GM12872 (cell line): ENCODE measurements around the gene PDIA2.

Source experiments
- TF ChIP-seq, protein P1 (sequence below): IDR thresholded peaks from 3 replicates; pipeline ENCODE4 v1.5.1; 2011; ENCODE audit warnings: low read depth, mild to moderate bottlenecking, low read length, moderate library complexity; ENCODE audit not compliant: insufficient read depth

The PDIA2 gene

DNA sequence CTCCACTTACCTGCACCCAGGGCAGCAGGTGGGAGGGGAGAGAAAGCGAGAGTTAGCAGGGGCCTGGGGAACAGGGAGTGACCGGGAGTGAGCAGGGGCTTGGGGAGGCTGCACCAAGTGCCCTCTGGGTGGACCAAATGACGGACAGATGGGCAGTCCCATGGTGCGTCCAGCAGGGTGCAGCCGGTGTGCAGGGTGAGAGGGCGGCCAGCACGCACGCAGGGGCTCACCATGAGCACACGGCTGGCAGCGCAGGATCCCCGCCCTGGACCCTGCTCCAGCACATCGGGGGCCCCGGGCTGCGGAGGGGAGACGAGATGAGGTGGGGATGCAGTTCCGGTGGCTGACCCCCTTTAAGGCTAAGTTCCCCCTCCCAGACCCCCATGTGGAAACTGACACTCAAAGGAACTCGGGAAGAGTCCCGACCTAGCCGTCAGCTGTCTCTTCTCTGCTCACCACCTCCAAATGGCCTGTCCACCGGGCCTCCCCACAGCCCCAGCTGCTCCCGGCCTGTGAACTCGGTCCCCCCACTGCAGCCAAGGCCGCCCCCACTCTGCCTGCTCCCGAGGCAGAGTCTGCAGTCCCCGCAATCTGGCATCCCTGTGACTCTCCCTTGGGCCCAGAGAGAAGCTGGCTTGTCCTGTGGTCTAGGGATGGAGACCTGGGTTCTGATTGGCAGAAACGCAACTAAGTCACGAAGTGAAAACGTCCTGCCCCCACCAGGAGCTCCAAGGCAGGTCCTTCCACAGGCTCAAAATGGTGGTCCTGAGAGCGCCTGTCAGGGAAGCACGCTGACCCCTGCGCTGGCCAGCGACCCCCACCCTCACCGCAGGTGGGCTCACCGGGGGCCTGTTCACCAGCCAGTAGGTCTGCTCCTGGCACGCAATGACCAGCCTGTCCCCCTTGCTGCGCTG is 10.1 kb upstream of the PDIA2 start:
- TF ChIP-seq, protein P1, sequence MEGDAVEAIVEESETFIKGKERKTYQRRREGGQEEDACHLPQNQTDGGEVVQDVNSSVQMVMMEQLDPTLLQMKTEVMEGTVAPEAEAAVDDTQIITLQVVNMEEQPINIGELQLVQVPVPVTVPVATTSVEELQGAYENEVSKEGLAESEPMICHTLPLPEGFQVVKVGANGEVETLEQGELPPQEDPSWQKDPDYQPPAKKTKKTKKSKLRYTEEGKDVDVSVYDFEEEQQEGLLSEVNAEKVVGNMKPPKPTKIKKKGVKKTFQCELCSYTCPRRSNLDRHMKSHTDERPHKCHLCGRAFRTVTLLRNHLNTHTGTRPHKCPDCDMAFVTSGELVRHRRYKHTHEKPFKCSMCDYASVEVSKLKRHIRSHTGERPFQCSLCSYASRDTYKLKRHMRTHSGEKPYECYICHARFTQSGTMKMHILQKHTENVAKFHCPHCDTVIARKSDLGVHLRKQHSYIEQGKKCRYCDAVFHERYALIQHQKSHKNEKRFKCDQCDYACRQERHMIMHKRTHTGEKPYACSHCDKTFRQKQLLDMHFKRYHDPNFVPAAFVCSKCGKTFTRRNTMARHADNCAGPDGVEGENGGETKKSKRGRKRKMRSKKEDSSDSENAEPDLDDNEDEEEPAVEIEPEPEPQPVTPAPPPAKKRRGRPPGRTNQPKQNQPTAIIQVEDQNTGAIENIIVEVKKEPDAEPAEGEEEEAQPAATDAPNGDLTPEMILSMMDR: no peak

DNA sequence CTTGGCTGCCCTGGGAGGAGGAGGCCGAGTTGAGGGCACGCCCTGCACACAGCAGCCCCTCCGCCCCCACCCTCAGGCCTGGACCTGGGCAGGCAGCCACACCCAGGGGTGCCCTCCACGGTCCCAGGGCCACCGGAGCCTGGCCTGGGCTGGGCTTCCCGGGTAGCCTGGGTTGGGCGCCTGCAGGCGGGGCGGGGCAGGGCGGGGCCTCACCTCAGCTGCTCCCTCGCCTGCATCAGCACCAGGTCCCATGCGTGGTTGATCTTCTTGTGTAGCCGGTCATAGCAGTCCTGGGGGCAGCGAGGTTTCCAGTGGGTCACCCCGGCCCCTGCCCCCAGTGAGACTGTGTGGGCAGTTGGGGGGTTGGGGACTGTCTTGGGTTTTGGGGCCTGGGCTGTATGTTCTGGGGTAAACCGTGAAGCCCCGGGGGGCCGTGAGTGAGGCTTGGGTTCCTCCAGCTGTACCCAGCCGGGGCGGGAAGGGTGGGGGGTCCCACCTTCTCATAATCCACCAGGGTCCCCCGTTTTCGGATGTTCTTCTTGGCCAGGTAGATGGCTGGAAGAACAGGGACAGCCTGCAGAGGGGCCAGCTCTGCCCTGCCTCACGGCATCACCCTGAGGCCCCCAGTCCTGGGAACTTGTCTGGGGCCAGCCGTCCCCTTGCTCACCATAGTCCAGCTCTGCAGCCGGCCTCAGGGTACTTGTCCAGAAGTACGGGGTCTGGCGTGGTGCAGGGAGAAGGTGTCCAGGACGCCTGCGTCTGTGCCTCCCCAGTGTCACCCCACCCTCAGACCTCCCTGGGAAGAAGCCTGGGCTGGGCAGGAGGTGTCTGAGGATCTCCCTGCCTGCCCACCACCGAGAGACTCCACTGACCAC is 9.2 kb upstream of the PDIA2 start:
- TF ChIP-seq, protein P1: no peak

DNA sequence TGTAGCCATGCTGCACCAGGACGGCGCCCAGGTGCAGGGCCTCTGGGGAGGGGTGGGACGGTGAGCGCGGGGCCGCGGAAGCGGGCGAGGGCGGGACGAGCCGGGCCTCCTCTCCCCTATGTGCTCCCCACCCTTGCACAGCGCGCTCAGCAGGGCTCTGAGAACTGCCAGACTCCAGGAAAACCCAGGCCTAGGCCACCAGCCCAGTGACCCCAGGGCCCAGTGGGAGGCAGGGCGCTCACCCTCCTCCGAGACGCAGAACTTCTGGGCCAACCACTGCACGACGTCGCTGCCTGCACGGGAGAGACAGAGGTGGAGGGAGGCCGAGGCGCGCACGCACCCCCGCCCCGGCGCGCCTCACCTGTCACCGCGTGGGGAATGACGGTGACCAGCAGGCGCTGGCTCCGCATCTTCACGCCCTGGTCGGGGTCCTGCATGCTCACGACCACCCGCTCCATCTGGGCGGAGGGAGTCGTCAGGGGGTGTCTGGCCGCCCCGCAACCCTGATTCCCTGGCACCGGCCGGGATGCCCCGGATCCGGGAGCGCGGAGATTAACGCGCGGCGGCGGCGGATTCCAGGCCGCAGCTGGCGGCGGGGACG is 7.8 kb upstream of the PDIA2 start:
- TF ChIP-seq, protein P1: no peak

DNA sequence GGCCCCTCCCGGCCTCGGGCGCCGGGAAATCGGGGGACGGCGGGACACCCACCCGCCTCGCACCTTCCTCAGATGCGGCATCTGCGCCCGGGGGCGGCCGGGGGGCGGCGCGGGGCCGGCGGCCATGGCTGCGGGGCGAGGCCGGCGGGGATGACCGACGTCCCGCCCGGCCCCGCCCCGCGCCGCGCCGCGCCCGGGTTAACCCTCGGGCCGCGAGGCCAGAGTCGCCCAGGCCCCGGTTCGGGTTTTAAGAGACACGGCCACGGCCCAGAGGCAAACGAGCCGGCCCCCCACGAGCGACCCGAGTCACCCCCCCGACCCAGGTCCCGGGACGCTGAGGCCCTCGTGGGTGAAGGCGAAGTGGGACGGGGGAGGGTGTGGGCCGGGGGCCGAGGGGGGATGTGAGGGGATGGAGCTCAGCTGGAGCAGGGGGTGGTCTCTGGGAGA is 7.2 kb upstream of the PDIA2 start, which contains the start of gene RGS11:
TSS of gene RGS11 (minus strand) at position 159 of the 447 bp plus-strand sequence. CDS start at position 126, 33 bp downstream.
- TF ChIP-seq, protein P1: no peak

DNA sequence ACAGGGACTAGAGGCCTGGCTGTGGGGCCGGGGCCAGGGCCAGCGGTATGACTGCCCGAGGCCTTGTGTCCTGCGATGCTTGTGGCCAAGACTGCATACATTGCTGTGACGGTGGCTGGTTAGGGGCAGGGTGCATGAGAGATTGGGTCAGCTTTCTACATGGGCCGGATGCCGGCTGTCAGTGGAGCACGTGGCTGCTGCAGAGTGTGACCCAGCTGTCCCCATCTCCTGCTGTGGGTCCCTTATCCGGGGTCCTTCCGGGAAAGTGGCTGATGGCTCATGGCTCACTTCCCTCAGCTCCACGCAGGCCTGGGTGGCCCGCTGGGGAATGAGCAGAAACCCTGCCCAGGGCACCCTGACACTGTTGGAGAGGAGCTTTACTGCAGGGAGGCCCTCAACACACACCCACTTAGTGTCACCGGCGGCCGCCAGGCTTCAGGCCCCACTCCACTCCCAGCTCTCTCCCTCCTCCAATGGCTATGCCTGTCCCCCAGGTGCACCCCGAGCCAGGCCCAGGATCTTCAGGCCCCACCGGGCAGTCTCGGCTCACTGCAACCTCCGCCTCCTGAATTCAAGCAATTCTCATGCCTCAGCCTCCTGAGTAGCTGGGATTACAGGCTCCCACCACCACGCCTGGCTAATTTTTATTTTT is 6.4 kb upstream of the PDIA2 start:
- TF ChIP-seq, protein P1: no peak

DNA sequence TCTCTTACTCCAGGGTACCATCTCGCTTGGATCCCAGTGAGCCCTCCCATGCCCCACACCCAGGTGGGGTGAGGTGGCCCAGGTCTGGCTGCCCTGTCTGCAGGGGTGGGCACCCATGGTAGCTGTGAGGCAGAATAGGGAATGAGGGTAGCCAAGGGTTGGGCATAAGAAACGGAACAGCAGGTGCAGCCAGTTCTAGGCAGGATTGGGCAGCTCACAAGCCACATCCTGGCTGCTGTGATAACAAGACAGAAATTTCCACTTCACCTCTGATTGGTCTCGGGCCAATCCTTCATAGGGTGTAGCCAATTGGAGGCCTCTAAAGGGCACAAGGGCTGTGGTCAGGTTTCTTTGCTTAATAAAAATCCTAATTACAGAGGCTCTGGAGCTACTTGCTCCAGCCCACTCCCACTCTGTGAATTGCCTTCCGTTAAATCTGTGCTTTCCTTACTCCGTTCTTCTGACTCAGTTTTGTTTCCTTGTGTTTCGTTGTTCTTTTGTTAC is 4.0 kb upstream of the PDIA2 start:
- TF ChIP-seq, protein P1: no peak
